ENCODE results near the gene MAEL. TPM values are rescaled to one million over a fixed set of nuclear protein-coding genes. Genes with fewer than 3 reads are reported as not detected.

MAEL gene
- total RNA-seq, 2 experiments from 2014 or later = not detected

DNA sequence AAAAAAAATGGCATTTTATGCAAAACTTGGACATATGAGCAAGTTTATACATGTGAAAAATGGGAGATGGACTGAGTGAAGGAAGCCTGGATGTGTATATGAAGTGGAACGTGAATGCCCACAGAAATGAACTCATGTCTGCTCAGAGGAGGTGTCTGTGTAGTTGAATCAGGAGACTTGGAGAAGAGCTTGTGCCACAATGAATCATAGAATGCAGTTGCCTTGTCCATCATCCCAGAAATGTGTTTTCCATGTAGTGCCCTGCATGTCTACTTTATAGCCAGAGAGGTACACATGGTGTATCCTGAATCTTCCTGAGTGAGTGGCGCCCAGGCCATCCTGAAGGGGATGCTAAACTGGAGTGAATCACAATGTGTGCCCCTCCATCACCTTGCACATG is 11.1 kb upstream of the MAEL start:
- ATAC-seq (ENCODE audit: poor library complexity) = no peak

DNA sequence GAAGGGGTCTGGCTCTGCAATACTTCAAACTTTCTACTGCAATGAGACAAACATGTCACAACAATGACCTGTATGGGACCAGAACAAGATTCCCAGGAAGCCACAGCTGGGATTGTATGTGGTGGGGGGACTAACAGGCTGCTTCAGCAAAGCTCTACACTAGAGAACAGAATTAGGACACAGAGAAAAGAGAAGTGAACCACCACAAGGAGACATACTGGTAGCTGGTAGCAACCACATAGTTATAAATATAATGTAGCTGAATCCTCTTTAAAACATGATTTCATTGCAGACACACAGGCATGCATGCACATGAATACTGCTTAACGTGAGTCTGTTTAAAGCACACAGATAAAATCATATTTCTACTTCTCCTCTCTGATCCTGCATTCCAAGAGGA is 10.3 kb upstream of the MAEL start:
- Histone ChIP-seq H3K27me3 (ENCODE audit: control insufficient read depth in 1 of 2, insufficient read depth in 2 of 2, low read length in 2 of 2) (peaks cover 4 to 7% of the 10 kb centered on the region in 2 experiments), H3K4me3 (ENCODE audit: low read length) (no peak overlapping the region), H3K27ac (ENCODE audit: low read depth in 1 of 2, low read length in 2 of 2) (no peak overlapping the region), H3K36me3 (ENCODE audit: insufficient read depth, low read length) (no peaks in the 10 kb centered on the region), H3K9me3 (ENCODE audit: control insufficient read depth in 1 of 2, insufficient read depth in 1 of 2, low read length in 2 of 2) (no peaks in the 10 kb centered on the region), H3K4me1 (ENCODE audit: insufficient read depth, low read length) (peaks cover 8% of the 10 kb centered on the region)
- TF ChIP-seq, protein P1, sequence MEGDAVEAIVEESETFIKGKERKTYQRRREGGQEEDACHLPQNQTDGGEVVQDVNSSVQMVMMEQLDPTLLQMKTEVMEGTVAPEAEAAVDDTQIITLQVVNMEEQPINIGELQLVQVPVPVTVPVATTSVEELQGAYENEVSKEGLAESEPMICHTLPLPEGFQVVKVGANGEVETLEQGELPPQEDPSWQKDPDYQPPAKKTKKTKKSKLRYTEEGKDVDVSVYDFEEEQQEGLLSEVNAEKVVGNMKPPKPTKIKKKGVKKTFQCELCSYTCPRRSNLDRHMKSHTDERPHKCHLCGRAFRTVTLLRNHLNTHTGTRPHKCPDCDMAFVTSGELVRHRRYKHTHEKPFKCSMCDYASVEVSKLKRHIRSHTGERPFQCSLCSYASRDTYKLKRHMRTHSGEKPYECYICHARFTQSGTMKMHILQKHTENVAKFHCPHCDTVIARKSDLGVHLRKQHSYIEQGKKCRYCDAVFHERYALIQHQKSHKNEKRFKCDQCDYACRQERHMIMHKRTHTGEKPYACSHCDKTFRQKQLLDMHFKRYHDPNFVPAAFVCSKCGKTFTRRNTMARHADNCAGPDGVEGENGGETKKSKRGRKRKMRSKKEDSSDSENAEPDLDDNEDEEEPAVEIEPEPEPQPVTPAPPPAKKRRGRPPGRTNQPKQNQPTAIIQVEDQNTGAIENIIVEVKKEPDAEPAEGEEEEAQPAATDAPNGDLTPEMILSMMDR (IDR thresholded peaks at IDR 0.05) = no peak
- POLR2A ChIA-PET = no interaction called here
- DNase-seq (no peak), ATAC-seq (ENCODE audit: poor library complexity) (no peak)
- H3K4me3 Mint-ChIP-seq = no peak overlapping the region
- no peak overlapping the region for H3K27ac Mint-ChIP-seq
- peaks cover 15% of the 10 kb centered on the region for H3K4me1 Mint-ChIP-seq (ENCODE audit: low read depth)
- peaks cover 12% of the 10 kb centered on the region for H3K27me3 Mint-ChIP-seq
- no peaks in the 10 kb centered on the region for H3K9me3 Mint-ChIP-seq
- intact Hi-C loops (cut with DNase I, micrococcal nuclease) = loop anchor here (5.0 to 10.0 kb wide), 2 partner anchors 76 to 78 kb away; no protein-coding TSS in a partner anchor
- H3K36me3 Mint-ChIP-seq (ENCODE audit: low read depth) = no peaks in the 10 kb centered on the region
- CTCF ChIA-PET = interaction anchor here (0.8 to 1.0 kb wide), 2 partner anchors 10 to 11 kb away, joined by 3 read pairs; no protein-coding TSS in a partner anchor

More for the DNA sequence above, 11.1 kb upstream of the MAEL start:
- ChIA-PET POLR2A (no interaction called here), CTCF (no interaction called here)
- H3K27ac ChIP-seq (ENCODE audit: low read depth in 1 of 2, low read length in 2 of 2) = no peak overlapping the region
- DNase-seq = no peak
- Mint-ChIP-seq H3K4me1 (ENCODE audit: low read depth) (peaks cover 15% of the 10 kb centered on the region), H3K4me3 (no peak overlapping the region), H3K9me3 (no peaks in the 10 kb centered on the region), H3K36me3 (ENCODE audit: low read depth) (no peaks in the 10 kb centered on the region), H3K27ac (no peak overlapping the region), H3K27me3 (peaks cover 12% of the 10 kb centered on the region)
- no peaks in the 10 kb centered on the region for H3K9me3 ChIP-seq (ENCODE audit: control insufficient read depth in 1 of 2, insufficient read depth in 1 of 2, low read length in 2 of 2)
- peaks cover 5 to 12% of the 10 kb centered on the region in 2 experiments for H3K27me3 ChIP-seq (ENCODE audit: control insufficient read depth in 1 of 2, insufficient read depth in 2 of 2, low read length in 2 of 2)
- peaks cover 8% of the 10 kb centered on the region for H3K4me1 ChIP-seq (ENCODE audit: insufficient read depth, low read length)
- H3K36me3 ChIP-seq (ENCODE audit: insufficient read depth, low read length) = no peaks in the 10 kb centered on the region
- TF ChIP-seq, protein P1 (IDR thresholded peaks at IDR 0.05) = no peak
- H3K4me3 ChIP-seq (ENCODE audit: low read length) = no peak overlapping the region
- intact Hi-C loops (cut with DNase I, micrococcal nuclease) = loop anchor here (5.0 to 10.0 kb wide), 2 partner anchors 77 to 79 kb away; no protein-coding TSS in a partner anchor

DNA sequence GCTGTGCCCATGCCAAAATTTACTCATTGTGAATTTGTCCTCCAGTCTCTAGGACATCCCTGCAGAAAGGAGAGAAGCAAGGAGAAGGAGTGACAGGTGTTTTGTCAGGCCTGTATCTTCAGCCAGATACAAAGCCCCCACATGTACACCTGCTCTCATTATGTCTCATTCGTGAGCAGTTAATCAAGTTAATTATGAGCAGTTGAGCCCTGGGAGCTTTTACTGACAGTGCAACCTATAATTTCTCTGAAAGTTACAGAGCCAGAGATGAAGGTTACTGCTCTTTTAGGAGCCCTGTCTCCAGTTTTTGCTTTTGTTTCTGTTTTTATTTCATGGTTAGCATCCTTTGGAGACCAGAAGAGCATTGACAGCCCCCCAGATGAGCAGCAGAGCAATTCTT is 8.7 kb upstream of the MAEL start:
- TF ChIP-seq, protein P1 (IDR thresholded peaks at IDR 0.05) = no peak
- no peak overlapping the region for H3K4me3 Mint-ChIP-seq
- H3K4me1 Mint-ChIP-seq (ENCODE audit: low read depth) = peaks cover 8% of the 10 kb centered on the region
- intact Hi-C loops (cut with DNase I, micrococcal nuclease) = no loop called here
- ChIA-PET CTCF (no interaction called here), POLR2A (interaction anchor here (1.2 kb wide), 1 partner anchor 14 kb away, joined by 3 read pairs; no protein-coding TSS in a partner anchor)
- H3K27ac Mint-ChIP-seq = no peak overlapping the region
- no peaks in the 10 kb centered on the region for H3K36me3 ChIP-seq (ENCODE audit: insufficient read depth, low read length)
- DNase-seq = no peak
- H3K27ac ChIP-seq (ENCODE audit: low read depth in 1 of 2, low read length in 2 of 2) = no peak overlapping the region
- peaks cover 12% of the 10 kb centered on the region for H3K27me3 Mint-ChIP-seq
- no peaks in the 10 kb centered on the region for H3K9me3 Mint-ChIP-seq
- no peak overlapping the region for H3K4me3 ChIP-seq (ENCODE audit: low read length)
- no peaks in the 10 kb centered on the region for H3K27me3 ChIP-seq (ENCODE audit: control insufficient read depth in 1 of 2, insufficient read depth in 2 of 2, low read length in 2 of 2)
- no peaks in the 10 kb centered on the region for H3K9me3 ChIP-seq (ENCODE audit: control insufficient read depth in 1 of 2, insufficient read depth in 1 of 2, low read length in 2 of 2)
- H3K4me1 ChIP-seq (ENCODE audit: insufficient read depth, low read length) = no peaks in the 10 kb centered on the region
- no peaks in the 10 kb centered on the region for H3K36me3 Mint-ChIP-seq (ENCODE audit: low read depth)
- ATAC-seq (ENCODE audit: poor library complexity) = no peak

All from CD4-positive, alpha-beta T cell (primary cell).